ENCODE measurements around the gene ADGRA3.

- no peak for TF ChIP-seq TAF1 (IDR thresholded peaks at IDR 0.05; ENCODE audit: borderline replicate concordance, insufficient read depth, low read length)
- TF ChIP-seq POLR2AphosphoS5 (IDR thresholded peaks at IDR 0.05; ENCODE audit: low read depth, low read length), result no peak
- TF ChIP-seq, protein P1, sequence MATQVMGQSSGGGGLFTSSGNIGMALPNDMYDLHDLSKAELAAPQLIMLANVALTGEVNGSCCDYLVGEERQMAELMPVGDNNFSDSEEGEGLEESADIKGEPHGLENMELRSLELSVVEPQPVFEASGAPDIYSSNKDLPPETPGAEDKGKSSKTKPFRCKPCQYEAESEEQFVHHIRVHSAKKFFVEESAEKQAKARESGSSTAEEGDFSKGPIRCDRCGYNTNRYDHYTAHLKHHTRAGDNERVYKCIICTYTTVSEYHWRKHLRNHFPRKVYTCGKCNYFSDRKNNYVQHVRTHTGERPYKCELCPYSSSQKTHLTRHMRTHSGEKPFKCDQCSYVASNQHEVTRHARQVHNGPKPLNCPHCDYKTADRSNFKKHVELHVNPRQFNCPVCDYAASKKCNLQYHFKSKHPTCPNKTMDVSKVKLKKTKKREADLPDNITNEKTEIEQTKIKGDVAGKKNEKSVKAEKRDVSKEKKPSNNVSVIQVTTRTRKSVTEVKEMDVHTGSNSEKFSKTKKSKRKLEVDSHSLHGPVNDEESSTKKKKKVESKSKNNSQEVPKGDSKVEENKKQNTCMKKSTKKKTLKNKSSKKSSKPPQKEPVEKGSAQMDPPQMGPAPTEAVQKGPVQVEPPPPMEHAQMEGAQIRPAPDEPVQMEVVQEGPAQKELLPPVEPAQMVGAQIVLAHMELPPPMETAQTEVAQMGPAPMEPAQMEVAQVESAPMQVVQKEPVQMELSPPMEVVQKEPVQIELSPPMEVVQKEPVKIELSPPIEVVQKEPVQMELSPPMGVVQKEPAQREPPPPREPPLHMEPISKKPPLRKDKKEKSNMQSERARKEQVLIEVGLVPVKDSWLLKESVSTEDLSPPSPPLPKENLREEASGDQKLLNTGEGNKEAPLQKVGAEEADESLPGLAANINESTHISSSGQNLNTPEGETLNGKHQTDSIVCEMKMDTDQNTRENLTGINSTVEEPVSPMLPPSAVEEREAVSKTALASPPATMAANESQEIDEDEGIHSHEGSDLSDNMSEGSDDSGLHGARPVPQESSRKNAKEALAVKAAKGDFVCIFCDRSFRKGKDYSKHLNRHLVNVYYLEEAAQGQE (IDR thresholded peaks at IDR 0.05; ENCODE audit: insufficient read depth in 1 of 2, low read depth in 2 of 2, low read length in 2 of 2), result no peak
Measured at GRCh38 chr4:22466581-22466980, 49.3 kb downstream of the ADGRA3 start.
